Urinary bladder (tissue), 4 donors: ENCODE measurements around the gene KCNH1. TPM values are rescaled to one million over a fixed set of nuclear protein-coding genes. Genes with fewer than 3 reads are reported as not detected.
"Not testable (repeated sequence)": the region's sequence is repeated elsewhere in the genome, so short reads cannot be mapped to it uniquely, and the experiment has no call there.

Experiments
- DNase-seq: peaks from one replicate; pipeline ENCODE4 v3.0.0-alpha.2; 2015; ENCODE audit errors: extremely low spot score
- H3K27ac ChIP-seq: one replicate; pipeline ENCODE4 v1.5.1; 2013; ENCODE audit warnings: low read depth, mild to moderate bottlenecking, moderate library complexity
- H3K36me3 ChIP-seq: one replicate; pipeline ENCODE4 v1.6.1; 2013; ENCODE audit warnings: mild to moderate bottlenecking, moderate library complexity; ENCODE audit not compliant: insufficient read depth
- H3K4me1 ChIP-seq: one replicate; pipeline ENCODE4 v1.6.1; 2013; ENCODE audit warnings: mild to moderate bottlenecking, moderate library complexity; ENCODE audit not compliant: insufficient read depth
- H3K4me3 ChIP-seq: one replicate; pipeline ENCODE4 v1.5.1; 2013; ENCODE audit warnings: low read depth, low read length
- WGBS: extraction: QIAGEN DNeasy Blood & Tissue Kit; methylation state at CpG from one replicate; pipeline ENCODE4 v1.1.7; 2013; 5-methylcytosine and 5-hydroxymethylcytosine counted together
- polyA plus RNA-seq: library from polyadenylated mRNA; stranded (reverse); fragments of 200-250 nt; gene quantifications from one replicate; pipeline ENCODE4 v1.2.3, GENCODE V29; 2013
- total RNA-seq: library from RNA; depleted of rRNA; stranded (reverse); fragments of >200 nt; gene quantifications from one replicate; pipeline ENCODE4 v1.2.3, GENCODE V29; 2014
- donor health status: healthy with polysubstance abuse.
- donor health status: healthy.

KCNH1 gene
- total and polyA plus RNA-seq, 2 donors = 0.20 to 2.0 TPM

- WGBS = 83% methylated on average over 3 of the region's 3 CpGs
- no peak for DNase-seq
- no peak overlapping the region for H3K27ac ChIP-seq
- H3K4me1 ChIP-seq = no peaks in the 10 kb centered on the region
- no peak overlapping the region for H3K4me3 ChIP-seq
- H3K36me3 ChIP-seq = no peaks in the 10 kb centered on the region
Observed at GRCh38 chr1:210678306-210678705, 455.6 kb downstream of the KCNH1 start.

GRCh38 chr1:210677533-210677932, 456.4 kb downstream of the KCNH1 start:
- no peak for DNase-seq
- Histone ChIP-seq H3K4me3 (no peak overlapping the region), H3K36me3 (no peaks in the 10 kb centered on the region), H3K4me1 (no peaks in the 10 kb centered on the region), H3K27ac (no peak overlapping the region)
- 83% methylated on average over 4 of the region's 4 CpGs for WGBS

- WGBS = 98% methylated on average over 3 of the region's 3 CpGs
- no peak overlapping the region for H3K4me3 ChIP-seq
- no peak overlapping the region for H3K27ac ChIP-seq
- no peaks in the 10 kb centered on the region for H3K4me1 ChIP-seq
- no peaks in the 10 kb centered on the region for H3K36me3 ChIP-seq
- DNase-seq = no peak
Observed at GRCh38 chr1:210676539-210676938, 457.4 kb downstream of the KCNH1 start.

GRCh38 chr1:210674151-210674550, 459.8 kb downstream of the KCNH1 start:
- H3K4me3 ChIP-seq = no peak overlapping the region

GRCh38 chr1:210669951-210670350, 464.0 kb downstream of the KCNH1 start:
- DNase-seq = no peak
- Histone ChIP-seq H3K4me3 (no peak overlapping the region), H3K36me3 (no peaks in the 10 kb centered on the region), H3K27ac (no peak overlapping the region), H3K4me1 (no peaks in the 10 kb centered on the region)

More at GRCh38 chr1:210674151-210674550, 459.8 kb downstream of the KCNH1 start:
- H3K27ac ChIP-seq = no peak overlapping the region
- no peaks in the 10 kb centered on the region for H3K4me1 ChIP-seq
- WGBS = 90% methylated on average over 3 of the region's 3 CpGs
- DNase-seq = no peak
- H3K36me3 ChIP-seq = no peaks in the 10 kb centered on the region

GRCh38 chr1:210663730-210664573, 470.0 kb downstream of the KCNH1 start:
- Histone ChIP-seq H3K36me3 (no peaks in the 10 kb centered on the region), H3K4me1 (no peaks in the 10 kb centered on the region), H3K27ac (no peak overlapping the region), H3K4me3 (no peak overlapping the region)
- DNase-seq = peak; percentile 25
- 47% methylated on average over 7 of the region's 7 CpGs for WGBS

GRCh38 chr1:210662291-210663050, 471.5 kb downstream of the KCNH1 start:
- Histone ChIP-seq H3K27ac (no peak overlapping the region), H3K4me3 (no peak overlapping the region), H3K36me3 (no peaks in the 10 kb centered on the region), H3K4me1 (no peaks in the 10 kb centered on the region)
- DNase-seq = no peak
- WGBS = 88% methylated on average over 4 of the region's 4 CpGs

- not testable (repeated sequence) for H3K4me3 ChIP-seq, H3K4me1 ChIP-seq, H3K27ac ChIP-seq, DNase-seq, H3K36me3 ChIP-seq
- 91% methylated on average over 4 of the region's 4 CpGs for WGBS
Observed at GRCh38 chr1:210661520-210661919, 472.4 kb downstream of the KCNH1 start.

GRCh38 chr1:210657806-210658205, 476.1 kb downstream of the KCNH1 start:
- no peak for DNase-seq
- H3K4me1 ChIP-seq = no peaks in the 10 kb centered on the region
- no peak overlapping the region for H3K4me3 ChIP-seq
- whole genome bisulfite sequencing = 92% methylated on average over 6 of the region's 6 CpGs
- peaks cover 2% of the 10 kb centered on the region for H3K36me3 ChIP-seq
- no peak overlapping the region for H3K27ac ChIP-seq

- Histone ChIP-seq H3K36me3 (peaks cover 2% of the 10 kb centered on the region), H3K27ac (no peak overlapping the region), H3K4me1 (no peaks in the 10 kb centered on the region), H3K4me3 (no peak overlapping the region)
- no peak for DNase-seq
- WGBS = 75% methylated on average over 7 of the region's 7 CpGs
Observed at GRCh38 chr1:210655511-210655910, 478.4 kb downstream of the KCNH1 start.

GRCh38 chr1:210654176-210654981, 479.6 kb downstream of the KCNH1 start:
- no peak for DNase-seq
- H3K4me1 ChIP-seq = no peaks in the 10 kb centered on the region
- no peak overlapping the region for H3K4me3 ChIP-seq
- H3K36me3 ChIP-seq = peaks cover 2% of the 10 kb centered on the region
- no peak overlapping the region for H3K27ac ChIP-seq
- 86% methylated on average over 7 of the region's 7 CpGs for WGBS

GRCh38 chr1:210653771-210654170, 480.2 kb downstream of the KCNH1 start:
- Histone ChIP-seq H3K27ac (no peak overlapping the region), H3K4me1 (no peaks in the 10 kb centered on the region), H3K4me3 (no peak overlapping the region), H3K36me3 (peaks cover 2% of the 10 kb centered on the region)
- no peak for DNase-seq
- 68% methylated on average over 6 of the region's 6 CpGs for WGBS

- 92% methylated on average over 7 of the region's 7 CpGs for WGBS
- Histone ChIP-seq H3K4me1 (no peaks in the 10 kb centered on the region), H3K4me3 (no peak overlapping the region), H3K27ac (no peak overlapping the region), H3K36me3 (peaks cover 2% of the 10 kb centered on the region)
- no peak for DNase-seq
Observed at GRCh38 chr1:210652329-210652954, 481.5 kb downstream of the KCNH1 start.
